Activated CD8-positive, alpha-beta memory T cell treated with anti-CD3 and anti-CD28 coated beads, Interleukin-2, amount 50 U/mL, for 48 hours (primary cell): Measurements from ENCODE around the gene GALNT18.

Source experiments
- DNase-seq: peaks from one replicate; pipeline ENCODE4 v3.0.0-alpha.2; 2020

The GALNT18 gene

GRCh38 chr11:11621573-11622339 lies at the start of gene GALNT18:
Gene GALNT18, minus strand, starts transcription at chr11:11622005.
- peak; percentile 89 for DNase-seq

- DNase-seq, result no peak
Observed at GRCh38 chr11:11670574-11670973, 48.8 kb upstream of the GALNT18 start.

GRCh38 chr11:11669233-11669846 lies 47.5 kb upstream of the GALNT18 start:
- no peak for DNase-seq

- DNase-seq, result no peak
Observed at GRCh38 chr11:11668781-11669180, 47.0 kb upstream of the GALNT18 start.

- DNase-seq, result no peak
Observed at GRCh38 chr11:11668274-11668673, 46.5 kb upstream of the GALNT18 start.

- DNase-seq, result no peak
Observed at GRCh38 chr11:11667056-11667455, 45.3 kb upstream of the GALNT18 start.

GRCh38 chr11:11665407-11665806 lies 43.6 kb upstream of the GALNT18 start:
- no peak for DNase-seq

GRCh38 chr11:11663907-11664306 lies 42.1 kb upstream of the GALNT18 start:
- no peak for DNase-seq

- DNase-seq, result no peak
Observed at GRCh38 chr11:11662578-11662977, 40.8 kb upstream of the GALNT18 start.

GRCh38 chr11:11661326-11662040 lies 39.7 kb upstream of the GALNT18 start:
- DNase-seq, result no peak

GRCh38 chr11:11660363-11660740 lies 38.5 kb upstream of the GALNT18 start:
- DNase-seq, result no peak

- no peak for DNase-seq
Observed at GRCh38 chr11:11659567-11660362, 38.0 kb upstream of the GALNT18 start.

- no peak for DNase-seq
Observed at GRCh38 chr11:11657218-11657955, 35.6 kb upstream of the GALNT18 start.

- DNase-seq, result no peak
Observed at GRCh38 chr11:11641581-11641980, 19.8 kb upstream of the GALNT18 start.

- DNase-seq, result no peak
Observed at GRCh38 chr11:11640996-11641395, 19.2 kb upstream of the GALNT18 start.

GRCh38 chr11:11640152-11640551 lies 18.3 kb upstream of the GALNT18 start:
- DNase-seq, result no peak

GRCh38 chr11:11636671-11637070 lies 14.9 kb upstream of the GALNT18 start:
- DNase-seq, result no peak

GRCh38 chr11:11635443-11635842 lies 13.6 kb upstream of the GALNT18 start:
- DNase-seq, result no peak

GRCh38 chr11:11629368-11629767 lies 7.6 kb upstream of the GALNT18 start:
- DNase-seq, result no peak

GRCh38 chr11:11628651-11629050 lies 6.8 kb upstream of the GALNT18 start:
- no peak for DNase-seq

GRCh38 chr11:11626128-11626527 lies 4.3 kb upstream of the GALNT18 start:
- no peak for DNase-seq

- DNase-seq, result no peak
Observed at GRCh38 chr11:11624926-11625325, 3.1 kb upstream of the GALNT18 start.
